K562 (cell line): Measurements from ENCODE around the gene EIF3C. TPM values are rescaled to one million over a fixed set of nuclear protein-coding genes. Genes with fewer than 3 reads are reported as not detected.
A peak's percentile ranks its signal among the peaks of the same experiment; 100 is the strongest.
"Not testable (repeated sequence)": the region's sequence is repeated elsewhere in the genome, so short reads cannot be mapped to it uniquely, and the experiment has no call there.

ENCODE experiments used
- ATAC-seq: fragments of 200-7000 bp; cut with Tn5 transposase; 3 replicates; pipeline ENCODE4 v1.9.1; 2020; ENCODE audit warnings: moderate library complexity
- BruUV-seq: library from RNA; stranded (reverse); fragments of 400-500 nt; replicated peaks from 2 replicates; lab custom pipeline; 2021; lab: Mats Ljungman, UMichigan
- CTCF ChIA-PET: fragments of 300-600 bp; formaldehyde crosslinking; extraction: SDS; loops from one replicate; lab custom pipeline; 2021; ENCODE audit warnings: low intra/inter-chr PET ratio; lab: Yijun Ruan, JAX
- POLR2A ChIA-PET: fragments of 300-600, 350-650 bp; sonication (Branson Sonifier 250); formaldehyde crosslinking; extraction: SDS; loops from one replicate; lab custom pipeline; 2021; ENCODE audit warnings: antibody characterized with exemption, inconsistent platforms; lab: Yijun Ruan, JAX
- DNase-seq, 4 experiments: peaks; one replicate each; pipeline versions ENCODE4 v3.0.0 to v3.0.0-alpha.2; 2011 to 2018; ENCODE audit warnings: low spot score in 3 of 4, mixed read lengths in 3 of 4; ENCODE audit errors: extremely low read depth in 1 of 4
- FAIRE-seq: peaks from 2 replicates; lab custom pipeline; 2011; peaks lifted over from hg19 to GRCh38; lab: Jason Lieb, UNC
- H2AFZ ChIP-seq: 2 replicates; pipeline ENCODE4 v1.6.0; 2011; ENCODE audit warnings: low read depth, low read length, control low read depth, inconsistent platforms
- H3K27ac ChIP-seq: fragments of 200-600 bp; 3 replicates; pipeline ENCODE4 v1.8.0; 2011; ENCODE audit warnings: low read depth, mild to moderate bottlenecking, control low read depth, inconsistent platforms, low read length, moderate library complexity, mixed read lengths; ENCODE audit errors: extremely low read depth
- H3K27me3 ChIP-seq, 2 experiments: fragments of 300-600 bp in 1 of 2; 2 replicates in 1 of 2; 3 replicates in 1 of 2; pipeline versions ENCODE4 v1.6.0 to v1.8.0; 2011; ENCODE audit warnings: inconsistent platforms in 2 of 2, low read length in 2 of 2, mild to moderate bottlenecking in 1 of 2, mixed read lengths in 1 of 2, moderate library complexity in 1 of 2; ENCODE audit not compliant: control insufficient read depth in 2 of 2, insufficient read depth in 2 of 2
- H3K36me3 ChIP-seq: fragments of 300-600 bp; 3 replicates; pipeline ENCODE4 v1.8.0; 2011; ENCODE audit warnings: mild to moderate bottlenecking, low read length, inconsistent platforms; ENCODE audit not compliant: control insufficient read depth, insufficient read depth
- H3K4me1 ChIP-seq, 2 experiments: fragments of 200-600 bp in 1 of 2; replicated peaks in 1 of 2; 2 replicates in 1 of 2; 3 replicates in 1 of 2; pipeline versions ENCODE4 v1.5.1 to v1.8.0; 2011; ENCODE audit warnings: inconsistent platforms in 2 of 2, low read length in 2 of 2, mild to moderate bottlenecking in 1 of 2, mixed read lengths in 1 of 2, moderate library complexity in 1 of 2; ENCODE audit not compliant: control insufficient read depth in 2 of 2, insufficient read depth in 2 of 2
- H3K4me2 ChIP-seq: 2 replicates; pipeline ENCODE4 v1.6.1; 2011; ENCODE audit warnings: low read length, control low read depth, inconsistent platforms, mixed read lengths; ENCODE audit not compliant: insufficient read depth
- H3K4me3 ChIP-seq: fragments of 200-600 bp; sonication (generic), shearing (Covaris generic); 2 replicates; pipeline ENCODE4 v1.5.1; 2016; ENCODE audit warnings: control low read depth, inconsistent platforms
- H3K79me2 ChIP-seq: fragments of 200-600 bp; 3 replicates; pipeline ENCODE4 v1.8.0; 2011; ENCODE audit warnings: low read length, inconsistent platforms; ENCODE audit not compliant: control insufficient read depth, insufficient read depth
- H3K9ac ChIP-seq, 2 experiments: 2 replicates each; pipeline versions ENCODE4 v1.6.0 to v1.6.1; 2011; ENCODE audit warnings: low read depth in 2 of 2, low read length in 2 of 2, control low read depth in 1 of 2, inconsistent platforms in 1 of 2, mild to moderate bottlenecking in 1 of 2, mixed read lengths in 1 of 2; ENCODE audit not compliant: insufficient read depth in 1 of 2
- H3K9me1 ChIP-seq: one replicate; pipeline ENCODE4 v1.6.0; 2011; ENCODE audit warnings: inconsistent platforms, mild to moderate bottlenecking, low read length, moderate library complexity; ENCODE audit not compliant: control insufficient read depth, insufficient read depth
- H3K9me3 ChIP-seq: replicated peaks from 2 replicates; pipeline ENCODE4 v1.5.1; 2011; ENCODE audit warnings: low read depth, low read length, inconsistent platforms; ENCODE audit not compliant: control insufficient read depth, insufficient read depth
- H4K20me1 ChIP-seq: replicated peaks from 2 replicates; pipeline ENCODE4 v1.6.1; 2011; ENCODE audit warnings: low read length, inconsistent platforms, mixed read lengths; ENCODE audit not compliant: control insufficient read depth, insufficient read depth
- SUPT5H ChIP-seq: fragments of 450-650 bp; IDR thresholded peaks from 2 replicates; pipeline ENCODE4 v1.6.1; 2016
- WGBS: fragments of 100-300 bp; shearing (Covaris generic); methylation state at CpG from one replicate; pipeline ENCODE4 v1.1.6; 2016; ENCODE audit warnings: low coverage, mixed read lengths; ENCODE audit not compliant: insufficient coverage; ENCODE audit errors: missing lambda C conversion rate; 5-methylcytosine and 5-hydroxymethylcytosine counted together
- in situ Hi-C: fragments of 300-500 bp; cut with MboI; formaldehyde crosslinking; loops from 4 replicates; pipeline ENCODE4 v1.15.0; 2018; ENCODE audit warnings: inconsistent platforms, mixed read lengths
- intact Hi-C: fragments of 100-400 bp; cut with micrococcal nuclease; formaldehyde crosslinking; loops from 2 replicates; pipeline ENCODE4 v1.14.2; 2022
- polyA plus RNA-seq, 8 experiments: library from polyadenylated mRNA; depleted of rRNA in 4 of 8; stranded (reverse) in 5 of 8; unstranded in 3 of 8; fragments of >200 nt; fragmentation: Nextera tagmentation in 2 of 8; fragmentation: Illumina TruSeq in 1 of 8; extraction: Ambion mirVana in 2 of 8; extraction: Trizol in 1 of 8; gene quantifications; 2 replicates each; pipeline versions ENCODE4 v1.2.1 to v1.2.3, GENCODE V29; 2011 to 2014; ENCODE audit warnings: inconsistent platforms in 1 of 8, missing spikeins in 1 of 8
- total RNA-seq, 7 experiments: library from RNA; depleted of rRNA in 6 of 7; stranded (reverse); fragments of >200 nt in 6 of 7; fragmentation: Illumina TruSeq in 2 of 7; extraction: Trizol in 2 of 7; gene quantifications; 2 replicates each; pipeline versions ENCODE4 v1.2.1 to v1.2.3, GENCODE V29; 2011 to 2021; ENCODE audit warnings: low replicate concordance in 1 of 7

The EIF3C gene
- total and polyA plus RNA-seq, 9 of the 15 experiments (the other 6 are each of a cell fraction or from before 2014, with no cell fraction given): 131 to 865 (median 411) TPM

DNA sequence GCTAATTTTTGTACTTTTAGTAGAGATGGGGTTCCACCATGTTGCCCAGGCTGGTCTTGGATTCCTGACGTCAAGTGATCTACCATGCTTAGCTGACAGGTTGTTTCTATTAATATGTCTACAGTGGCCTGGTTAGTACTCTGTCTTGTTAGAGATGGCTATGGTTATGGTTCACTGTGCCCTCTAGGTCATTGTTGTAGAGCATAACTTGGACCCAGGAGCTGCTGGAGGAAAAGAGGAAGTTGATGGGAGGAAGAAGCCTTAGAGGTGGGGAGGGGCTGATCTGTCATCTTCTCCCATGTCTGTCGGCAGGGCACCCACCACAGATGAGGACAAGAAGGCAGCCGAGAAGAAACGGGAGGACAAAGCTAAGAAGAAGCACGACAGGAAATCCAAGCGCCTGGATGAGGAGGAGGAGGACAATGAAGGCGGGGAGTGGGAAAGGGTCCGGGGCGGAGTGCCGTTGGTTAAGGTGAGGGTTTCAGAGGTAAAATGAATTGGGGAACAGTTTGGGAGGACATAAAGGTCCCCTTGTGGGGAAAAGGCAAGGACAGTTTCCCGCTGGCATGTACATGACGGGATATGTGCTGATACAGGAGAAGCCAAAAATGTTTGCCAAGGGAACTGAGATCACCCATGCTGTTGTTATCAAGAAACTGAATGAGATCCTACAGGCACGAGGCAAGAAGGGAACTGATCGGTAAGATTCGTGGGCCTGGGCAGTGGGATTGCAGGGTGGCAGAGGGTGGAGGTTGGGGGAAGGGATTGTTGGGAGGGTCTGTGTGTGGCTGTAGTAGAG, 11.8 kb downstream of the EIF3C start:
- BruUV-seq, H4K20me1 ChIP-seq, H3K27ac ChIP-seq, H2AFZ ChIP-seq, DNase-seq, H3K79me2 ChIP-seq, H3K36me3 ChIP-seq, H3K9me1 ChIP-seq, FAIRE-seq, intact Hi-C loops: not testable (repeated sequence)
- in situ Hi-C loops: loop anchor here (25.0 kb wide), 2 partner anchors 111 to 186 kb away; partner anchors contain the start of genes NUPR1 and SULT1A1
- WGBS: 100% methylated on average over 4 of the region's 15 CpGs
- TF ChIP-seq SUPT5H: 0 out of 2 replicates have a peak, but pooled peaks have one; percentile 35
- TF ChIP-seq, all 486 proteins: peak for 1; not testable (repeated sequence) for 485
- ATAC-seq, H3K9me3 ChIP-seq, H3K4me1 ChIP-seq, H3K4me3 ChIP-seq, CTCF ChIA-PET, H3K4me2 ChIP-seq, POLR2A ChIA-PET, H3K9ac ChIP-seq, H3K27me3 ChIP-seq: not testable (repeated sequence)

DNA sequence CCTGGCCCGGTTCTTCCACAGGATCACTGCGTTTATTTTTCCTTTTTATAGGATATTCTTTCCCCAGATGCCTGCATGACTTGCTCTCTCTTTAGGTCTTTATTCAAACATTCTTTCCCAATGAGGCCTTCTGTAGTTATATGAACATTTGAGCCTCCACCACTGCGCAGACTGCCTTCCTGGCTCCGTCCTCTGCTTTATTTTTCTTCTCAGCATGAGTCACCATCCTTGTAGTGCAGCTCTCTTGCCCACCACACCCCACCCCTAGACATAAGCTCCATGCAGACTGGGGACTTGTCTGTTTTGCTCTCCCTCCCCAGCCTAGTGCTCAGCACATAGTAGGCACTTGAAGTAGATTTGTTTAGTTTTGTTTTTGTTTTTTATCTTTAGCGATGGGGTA, 20.0 kb downstream of the EIF3C start:
- H3K36me3 ChIP-seq, H3K9me1 ChIP-seq, H3K4me2 ChIP-seq, H4K20me1 ChIP-seq, H3K79me2 ChIP-seq, H2AFZ ChIP-seq, H3K4me3 ChIP-seq, H3K27ac ChIP-seq, intact Hi-C loops, DNase-seq, H3K4me1 ChIP-seq, H3K9ac ChIP-seq, FAIRE-seq, H3K9me3 ChIP-seq, POLR2A ChIA-PET, BruUV-seq, ATAC-seq, H3K27me3 ChIP-seq, CTCF ChIA-PET: not testable (repeated sequence)
- no CpG with 5 or more reads among the region's 5 CpGs for WGBS
- in situ Hi-C loops: loop anchor here (10.0 kb wide), 1 partner anchor 84 kb away; no protein-coding TSS in a partner anchor

DNA sequence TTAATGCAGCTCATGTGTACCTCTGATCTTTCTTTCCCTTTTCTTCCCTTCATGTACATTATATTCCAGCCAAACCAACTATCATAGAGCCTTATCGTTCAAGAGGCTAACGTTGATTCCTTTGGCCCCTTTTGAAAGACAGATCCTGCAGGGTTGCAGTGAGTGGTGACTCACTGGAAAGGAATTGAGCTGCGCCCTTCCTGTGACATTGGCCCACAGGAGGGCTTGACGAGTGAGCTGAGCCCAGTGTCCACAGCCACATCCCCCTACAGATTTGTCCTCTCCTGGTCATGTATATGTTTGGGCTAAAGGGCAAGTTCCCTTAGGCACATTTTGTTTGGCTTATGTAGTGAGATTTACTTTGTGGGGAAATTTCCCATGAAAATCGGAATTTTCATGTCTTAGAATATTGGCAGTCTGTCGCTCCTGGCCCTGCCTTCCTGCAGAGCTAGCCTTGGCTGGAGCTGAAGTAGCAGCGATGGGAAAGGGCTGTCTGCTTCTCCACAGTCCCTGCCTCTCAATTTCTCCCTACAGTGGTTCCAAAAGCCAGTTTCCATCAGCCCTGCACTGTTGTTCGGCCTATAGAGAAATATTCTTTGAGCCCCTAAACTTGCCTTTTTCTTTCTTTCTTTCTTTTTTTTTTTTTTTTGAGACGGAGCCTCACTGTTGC, 21.3 kb downstream of the EIF3C start:
- in situ Hi-C loops: loop anchor here (10.0 kb wide), 1 partner anchor 82 kb away; no protein-coding TSS in a partner anchor
- H3K27ac ChIP-seq, H3K4me1 ChIP-seq, FAIRE-seq, H4K20me1 ChIP-seq, H3K4me2 ChIP-seq, H3K9me1 ChIP-seq, H3K4me3 ChIP-seq, intact Hi-C loops, H2AFZ ChIP-seq, H3K36me3 ChIP-seq, H3K27me3 ChIP-seq, H3K9me3 ChIP-seq, BruUV-seq, POLR2A ChIA-PET, DNase-seq, H3K9ac ChIP-seq, H3K79me2 ChIP-seq, ATAC-seq, CTCF ChIA-PET: not testable (repeated sequence)
- WGBS: no CpG with 5 or more reads among the region's 9 CpGs
